OCI-LY3 (cell line): ENCODE measurements around the gene TMC5.

Experiments
- EZH2phosphoT487 ChIP-seq: fragments of 200-600 bp; shearing (Covaris generic); IDR thresholded peaks from 2 replicates; pipeline ENCODE4 v1.6.1; 2018; ENCODE audit warnings: antibody characterized with exemption, mixed run types, low read depth
- TF ChIP-seq, protein P1 (sequence below): fragments of 200-600, 300-600 bp; sonication (generic); IDR thresholded peaks from 2 replicates; pipeline ENCODE4 v1.5.1; 2014; ENCODE audit warnings: antibody characterized with exemption, low read length, low read depth

DNA sequence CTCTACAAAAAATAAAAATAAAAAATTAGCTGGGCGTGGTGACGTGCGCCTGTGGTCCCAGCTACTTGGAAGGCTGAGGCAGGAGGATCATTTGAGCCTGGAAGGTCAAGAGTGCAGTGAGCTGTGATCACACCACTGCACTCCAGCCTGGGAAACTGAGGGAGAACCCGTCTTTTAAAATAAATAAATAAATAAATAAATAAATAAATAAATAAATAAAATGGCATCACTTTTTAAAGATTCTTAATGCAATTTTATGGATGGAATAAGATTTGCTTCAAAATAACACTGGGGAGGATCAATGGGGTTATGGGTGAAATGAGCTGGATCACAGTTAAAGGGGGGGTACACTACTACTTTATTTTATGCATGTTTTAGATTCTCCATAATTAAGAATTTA is 89.3 kb downstream of the TMC5 start:
- TF ChIP-seq, protein P1, sequence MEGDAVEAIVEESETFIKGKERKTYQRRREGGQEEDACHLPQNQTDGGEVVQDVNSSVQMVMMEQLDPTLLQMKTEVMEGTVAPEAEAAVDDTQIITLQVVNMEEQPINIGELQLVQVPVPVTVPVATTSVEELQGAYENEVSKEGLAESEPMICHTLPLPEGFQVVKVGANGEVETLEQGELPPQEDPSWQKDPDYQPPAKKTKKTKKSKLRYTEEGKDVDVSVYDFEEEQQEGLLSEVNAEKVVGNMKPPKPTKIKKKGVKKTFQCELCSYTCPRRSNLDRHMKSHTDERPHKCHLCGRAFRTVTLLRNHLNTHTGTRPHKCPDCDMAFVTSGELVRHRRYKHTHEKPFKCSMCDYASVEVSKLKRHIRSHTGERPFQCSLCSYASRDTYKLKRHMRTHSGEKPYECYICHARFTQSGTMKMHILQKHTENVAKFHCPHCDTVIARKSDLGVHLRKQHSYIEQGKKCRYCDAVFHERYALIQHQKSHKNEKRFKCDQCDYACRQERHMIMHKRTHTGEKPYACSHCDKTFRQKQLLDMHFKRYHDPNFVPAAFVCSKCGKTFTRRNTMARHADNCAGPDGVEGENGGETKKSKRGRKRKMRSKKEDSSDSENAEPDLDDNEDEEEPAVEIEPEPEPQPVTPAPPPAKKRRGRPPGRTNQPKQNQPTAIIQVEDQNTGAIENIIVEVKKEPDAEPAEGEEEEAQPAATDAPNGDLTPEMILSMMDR: no peak
- no peak for TF ChIP-seq EZH2phosphoT487
